IPS-11a (cell line): ENCODE data around the gene DAAM1.

Experiments
- H3K4me3 ChIP-seq: one replicate; pipeline ENCODE4 v1.5.1; 2013; ENCODE audit warnings: low read depth, low read length, control low read depth

DAAM1 gene

GRCh38 chr14:59283361-59283760, 94.9 kb downstream of the DAAM1 start:
- no peak overlapping the region for H3K4me3 ChIP-seq

GRCh38 chr14:59284059-59284458, 95.6 kb downstream of the DAAM1 start:
- no peak overlapping the region for H3K4me3 ChIP-seq

GRCh38 chr14:59292028-59292427, 103.6 kb downstream of the DAAM1 start:
- no peak overlapping the region for H3K4me3 ChIP-seq

GRCh38 chr14:59292921-59293534, 104.6 kb downstream of the DAAM1 start:
- no peak overlapping the region for H3K4me3 ChIP-seq

GRCh38 chr14:59293935-59294661, 105.6 kb downstream of the DAAM1 start:
- H3K4me3 ChIP-seq: no peak overlapping the region

- H3K4me3 ChIP-seq: no peak overlapping the region
Observed at GRCh38 chr14:59294662-59294992, 106.2 kb downstream of the DAAM1 start.

GRCh38 chr14:59295951-59296350, 107.5 kb downstream of the DAAM1 start:
- H3K4me3 ChIP-seq: no peak overlapping the region

GRCh38 chr14:59296508-59296907, 108.0 kb downstream of the DAAM1 start:
- H3K4me3 ChIP-seq: no peak overlapping the region

GRCh38 chr14:59297071-59297776, 108.8 kb downstream of the DAAM1 start:
- H3K4me3 ChIP-seq: no peak overlapping the region

- H3K4me3 ChIP-seq: no peak overlapping the region
Observed at GRCh38 chr14:59299731-59300130, 111.3 kb downstream of the DAAM1 start.

- H3K4me3 ChIP-seq: no peak overlapping the region
Observed at GRCh38 chr14:59301354-59301753, 112.9 kb downstream of the DAAM1 start.

GRCh38 chr14:59302313-59302712, 113.8 kb downstream of the DAAM1 start:
- H3K4me3 ChIP-seq: no peak overlapping the region

GRCh38 chr14:59303216-59303615, 114.7 kb downstream of the DAAM1 start:
- no peak overlapping the region for H3K4me3 ChIP-seq

- no peak overlapping the region for H3K4me3 ChIP-seq
Observed at GRCh38 chr14:59305231-59305630, 116.8 kb downstream of the DAAM1 start.

GRCh38 chr14:59305836-59306555, 117.5 kb downstream of the DAAM1 start:
- H3K4me3 ChIP-seq: no peak overlapping the region

GRCh38 chr14:59306775-59307174, 118.3 kb downstream of the DAAM1 start:
- H3K4me3 ChIP-seq: no peak overlapping the region

- no peak overlapping the region for H3K4me3 ChIP-seq
Observed at GRCh38 chr14:59308086-59308485, 119.6 kb downstream of the DAAM1 start.

- H3K4me3 ChIP-seq: no peak overlapping the region
Observed at GRCh38 chr14:59308673-59309072, 120.2 kb downstream of the DAAM1 start.

- H3K4me3 ChIP-seq: no peak overlapping the region
Observed at GRCh38 chr14:59309291-59309900, 120.9 kb downstream of the DAAM1 start.

GRCh38 chr14:59310633-59311032, 122.2 kb downstream of the DAAM1 start:
- H3K4me3 ChIP-seq: no peak overlapping the region

- no peak overlapping the region for H3K4me3 ChIP-seq
Observed at GRCh38 chr14:59311723-59312122, 123.3 kb downstream of the DAAM1 start.
